Parathyroid adenoma (tissue), 2 donors: ENCODE results near the gene RRP1.

Source experiments
- H2AFZ ChIP-seq: fragments of 300-600 bp; sonication (generic); one replicate; pipeline ENCODE4 v1.7.0; 2017; ENCODE audit warnings: antibody characterized with exemption, mild to moderate bottlenecking
- H3K27ac ChIP-seq: fragments of 300-600 bp; sonication (generic); one replicate; pipeline ENCODE4 v1.7.0; 2017
- H3K27me3 ChIP-seq: fragments of 300-600 bp; sonication (generic); one replicate; pipeline ENCODE4 v1.7.0; 2017; ENCODE audit warnings: low read length; ENCODE audit not compliant: control insufficient read depth, insufficient read depth
- H3K36me3 ChIP-seq: fragments of 300-600 bp; sonication (generic); one replicate; pipeline ENCODE4 v1.7.0; 2017; ENCODE audit warnings: low read length; ENCODE audit not compliant: control insufficient read depth, insufficient read depth
- H3K4me1 ChIP-seq: fragments of 300-600 bp; sonication (generic); one replicate; pipeline ENCODE4 v1.7.0; 2017; ENCODE audit warnings: control low read depth
- H3K4me2 ChIP-seq: fragments of 300-600 bp; sonication (generic); one replicate; pipeline ENCODE4 v1.7.0; 2017; ENCODE audit warnings: low read length
- H3K4me3 ChIP-seq: fragments of 300-600 bp; sonication (generic); one replicate; pipeline ENCODE4 v1.7.0; 2017; ENCODE audit warnings: low read depth, low read length
- H3K79me2 ChIP-seq: fragments of 300-600 bp; sonication (generic); one replicate; pipeline ENCODE4 v1.7.0; 2017; ENCODE audit warnings: control low read depth
- H3K9ac ChIP-seq: fragments of 300-600 bp; sonication (generic); one replicate; pipeline ENCODE4 v1.7.0; 2017; ENCODE audit warnings: mild to moderate bottlenecking
- H3K9me3 ChIP-seq: fragments of 300-600 bp; sonication (generic); one replicate; pipeline ENCODE4 v1.7.0; 2017; ENCODE audit warnings: low read length; ENCODE audit not compliant: control insufficient read depth
- TF ChIP-seq, protein P1 (sequence below): fragments of 300-600 bp; sonication (generic); IDR thresholded peaks from one replicate; pipeline ENCODE4 v1.7.0; 2017; ENCODE audit warnings: antibody characterized with exemption, mild to moderate bottlenecking
- donor health status: primary hyperparathyroidism.

The RRP1 gene

DNA sequence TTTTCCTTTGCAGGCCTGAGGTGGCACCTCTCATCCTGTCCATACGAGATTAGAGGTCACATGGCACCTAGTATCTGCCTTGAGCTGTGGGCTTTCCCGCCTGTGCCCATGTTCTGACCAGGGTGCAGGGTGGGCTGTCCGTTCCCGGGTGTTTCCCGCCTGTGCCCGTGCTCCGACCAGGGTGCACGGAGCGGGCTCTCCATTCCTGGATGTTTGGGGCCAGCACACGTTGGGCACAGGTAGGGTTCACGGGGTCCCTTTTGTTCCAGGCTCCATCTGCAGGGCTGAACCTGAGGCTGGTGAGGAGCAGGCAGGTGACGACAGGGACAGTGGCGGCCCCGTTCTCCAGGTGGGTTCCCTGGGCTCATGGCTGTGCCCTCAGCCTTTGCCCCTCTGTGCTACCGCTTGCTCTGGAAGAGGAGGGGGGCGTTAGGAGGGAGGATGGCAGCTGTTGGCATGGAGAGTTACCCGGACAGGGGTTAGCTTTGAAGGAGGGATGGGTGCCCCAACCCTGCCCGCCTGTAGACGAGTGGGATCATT, 10.0 kb downstream of the RRP1 start:
- H3K4me1 ChIP-seq = no peaks in the 10 kb centered on the region
- no peaks in the 10 kb centered on the region for H3K9me3 ChIP-seq
- no peaks in the 10 kb centered on the region for H3K36me3 ChIP-seq
- no peaks in the 10 kb centered on the region for H3K79me2 ChIP-seq
- no peak overlapping the region for H3K4me3 ChIP-seq
- H3K27ac ChIP-seq = no peak overlapping the region
- H3K27me3 ChIP-seq = no peaks in the 10 kb centered on the region
- H3K9ac ChIP-seq = no peak overlapping the region
- H3K4me2 ChIP-seq = no peak overlapping the region
- no peak overlapping the region for H2AFZ ChIP-seq
- TF ChIP-seq, protein P1, sequence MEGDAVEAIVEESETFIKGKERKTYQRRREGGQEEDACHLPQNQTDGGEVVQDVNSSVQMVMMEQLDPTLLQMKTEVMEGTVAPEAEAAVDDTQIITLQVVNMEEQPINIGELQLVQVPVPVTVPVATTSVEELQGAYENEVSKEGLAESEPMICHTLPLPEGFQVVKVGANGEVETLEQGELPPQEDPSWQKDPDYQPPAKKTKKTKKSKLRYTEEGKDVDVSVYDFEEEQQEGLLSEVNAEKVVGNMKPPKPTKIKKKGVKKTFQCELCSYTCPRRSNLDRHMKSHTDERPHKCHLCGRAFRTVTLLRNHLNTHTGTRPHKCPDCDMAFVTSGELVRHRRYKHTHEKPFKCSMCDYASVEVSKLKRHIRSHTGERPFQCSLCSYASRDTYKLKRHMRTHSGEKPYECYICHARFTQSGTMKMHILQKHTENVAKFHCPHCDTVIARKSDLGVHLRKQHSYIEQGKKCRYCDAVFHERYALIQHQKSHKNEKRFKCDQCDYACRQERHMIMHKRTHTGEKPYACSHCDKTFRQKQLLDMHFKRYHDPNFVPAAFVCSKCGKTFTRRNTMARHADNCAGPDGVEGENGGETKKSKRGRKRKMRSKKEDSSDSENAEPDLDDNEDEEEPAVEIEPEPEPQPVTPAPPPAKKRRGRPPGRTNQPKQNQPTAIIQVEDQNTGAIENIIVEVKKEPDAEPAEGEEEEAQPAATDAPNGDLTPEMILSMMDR = no peak

GRCh38 chr21:43800124-43800523, 10.7 kb downstream of the RRP1 start:
- Histone ChIP-seq H3K27ac (no peak overlapping the region), H3K4me1 (no peaks in the 10 kb centered on the region), H2AFZ (no peak overlapping the region), H3K79me2 (no peaks in the 10 kb centered on the region), H3K27me3 (no peaks in the 10 kb centered on the region), H3K36me3 (no peaks in the 10 kb centered on the region), H3K4me2 (no peak overlapping the region), H3K4me3 (no peak overlapping the region), H3K9ac (no peak overlapping the region), H3K9me3 (no peaks in the 10 kb centered on the region)
- TF ChIP-seq, protein P1 = no peak

- H3K27me3 ChIP-seq = no peaks in the 10 kb centered on the region
- TF ChIP-seq, protein P1 = no peak
Observed at GRCh38 chr21:43800566-43800965, 11.2 kb downstream of the RRP1 start.

DNA sequence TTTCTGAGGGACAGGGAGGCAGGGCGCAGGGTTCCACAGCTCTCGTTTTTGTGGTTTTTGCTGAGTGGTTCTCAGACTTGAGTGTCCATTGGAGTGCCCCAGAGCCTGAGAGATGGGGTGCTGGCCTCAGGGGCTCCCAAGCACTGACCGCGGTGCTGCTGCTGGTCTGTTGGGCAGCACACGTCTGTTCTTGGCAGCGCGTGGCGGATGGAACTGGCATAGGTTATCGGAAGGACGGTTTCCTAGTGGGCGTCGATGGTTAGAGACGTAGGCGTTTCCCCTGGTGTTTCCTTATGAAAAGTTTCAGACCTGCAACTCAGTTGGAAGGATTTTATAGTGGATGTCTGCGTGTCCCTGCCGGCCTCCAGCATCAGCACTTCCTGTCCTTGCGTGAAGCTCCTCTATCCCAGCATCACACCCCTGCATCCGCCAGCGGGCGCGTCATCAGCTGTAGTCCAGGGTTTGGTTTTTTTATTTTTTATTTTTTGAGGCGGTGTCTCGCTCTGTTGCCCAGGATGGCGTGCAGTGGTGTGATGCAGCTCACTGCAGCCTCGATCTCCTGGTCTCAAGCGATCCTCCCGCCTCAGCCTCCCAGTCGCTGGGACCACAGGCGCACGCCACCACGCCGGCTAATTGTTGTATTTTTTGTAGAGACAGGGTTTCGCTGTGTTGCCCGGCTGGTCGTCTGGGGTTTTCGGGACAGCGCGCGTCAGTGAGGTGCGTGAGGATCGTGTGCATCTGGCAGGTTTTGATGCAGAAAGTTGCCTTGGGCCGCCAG, 11.8 kb downstream of the RRP1 start:
- no peak overlapping the region for H3K4me3 ChIP-seq
- H3K79me2 ChIP-seq = no peaks in the 10 kb centered on the region
- H3K9me3 ChIP-seq = no peaks in the 10 kb centered on the region
- no peak overlapping the region for H3K4me2 ChIP-seq
- no peaks in the 10 kb centered on the region for H3K4me1 ChIP-seq
- TF ChIP-seq, protein P1 = no peak
- no peaks in the 10 kb centered on the region for H3K36me3 ChIP-seq
- no peak overlapping the region for H2AFZ ChIP-seq
- no peak overlapping the region for H3K27ac ChIP-seq
- H3K27me3 ChIP-seq = no peaks in the 10 kb centered on the region
- no peak overlapping the region for H3K9ac ChIP-seq

More at GRCh38 chr21:43800566-43800965, 11.2 kb downstream of the RRP1 start:
- H3K4me3 ChIP-seq = no peak overlapping the region
- H3K79me2 ChIP-seq = no peaks in the 10 kb centered on the region
- no peak overlapping the region for H2AFZ ChIP-seq
- no peaks in the 10 kb centered on the region for H3K9me3 ChIP-seq
- no peak overlapping the region for H3K27ac ChIP-seq
- no peak overlapping the region for H3K4me2 ChIP-seq
- no peaks in the 10 kb centered on the region for H3K36me3 ChIP-seq
- H3K4me1 ChIP-seq = no peaks in the 10 kb centered on the region
- H3K9ac ChIP-seq = no peak overlapping the region
